Measurements from ENCODE around the gene TET2. TPM values are rescaled to one million over a fixed set of nuclear protein-coding genes. Genes with fewer than 3 reads are reported as not detected.

The TET2 gene
- polyA plus RNA-seq, 1 donor from 2014 or later: 32.8 TPM

- Mint-ChIP-seq H3K4me1 (no peaks in the 10 kb centered on the region), H3K27ac (no peak overlapping the region), H3K36me3 (no peaks in the 10 kb centered on the region), H3K9me3 (no peaks in the 10 kb centered on the region), H3K4me3 (no peak overlapping the region), H3K27me3 (peaks cover 2% of the 10 kb centered on the region)
Measured at GRCh38 chr4:105129286-105130040, 17.2 kb upstream of the TET2 start.

- no peaks in the 10 kb centered on the region for H3K9me3 Mint-ChIP-seq
- no peaks in the 10 kb centered on the region for H3K4me1 Mint-ChIP-seq
- H3K4me3 Mint-ChIP-seq: no peak overlapping the region
- H3K27ac Mint-ChIP-seq: no peak overlapping the region
- H3K27me3 Mint-ChIP-seq: peaks cover 2% of the 10 kb centered on the region
- no peaks in the 10 kb centered on the region for H3K36me3 Mint-ChIP-seq
Measured at GRCh38 chr4:105130945-105131344, 15.7 kb upstream of the TET2 start.

DNA sequence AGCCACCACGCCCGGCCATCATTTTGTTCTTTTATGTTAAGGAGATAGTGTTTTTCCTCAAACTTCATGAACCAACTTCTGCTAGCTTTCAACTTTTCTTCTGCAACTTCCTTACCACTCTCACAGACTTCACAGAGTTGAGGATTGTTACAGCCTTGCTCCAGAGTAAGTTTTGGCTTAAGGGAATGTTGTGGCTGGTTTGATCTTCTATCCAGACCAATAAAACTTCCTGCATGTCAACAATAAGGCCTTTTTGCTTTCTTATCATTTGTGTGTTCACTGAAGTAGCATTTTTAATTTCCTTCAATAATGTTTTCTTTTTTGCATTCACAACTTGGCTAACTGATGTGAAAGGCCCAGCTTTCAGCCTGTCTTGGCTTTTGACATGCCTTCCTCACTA is 12.7 kb upstream of the TET2 start:
- Mint-ChIP-seq H3K4me1 (no peaks in the 10 kb centered on the region), H3K9me3 (no peaks in the 10 kb centered on the region), H3K36me3 (no peaks in the 10 kb centered on the region), H3K4me3 (no peak overlapping the region), H3K27me3 (no peaks in the 10 kb centered on the region), H3K27ac (no peak overlapping the region)

DNA sequence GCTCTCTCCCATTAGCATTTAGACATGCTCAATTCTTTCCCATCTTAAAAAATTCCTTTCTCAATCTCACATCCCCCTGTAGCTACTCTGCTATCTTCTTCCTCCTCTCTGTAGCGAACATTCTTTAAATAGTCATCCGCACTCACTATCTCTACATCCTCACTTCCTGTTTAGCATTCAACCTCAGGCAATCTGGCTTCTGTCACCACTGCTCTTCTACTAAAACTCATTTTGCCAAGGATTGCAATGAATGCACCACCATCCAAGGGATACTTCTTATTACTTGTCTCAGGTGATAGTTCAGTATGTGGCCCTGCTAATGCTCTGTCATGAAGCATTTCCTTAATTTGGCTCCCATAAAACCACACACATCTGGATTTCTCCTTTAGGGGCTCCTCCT is 10.9 kb upstream of the TET2 start:
- Mint-ChIP-seq H3K36me3 (no peaks in the 10 kb centered on the region), H3K9me3 (no peaks in the 10 kb centered on the region), H3K4me3 (no peak overlapping the region), H3K4me1 (no peaks in the 10 kb centered on the region), H3K27me3 (no peaks in the 10 kb centered on the region), H3K27ac (no peak overlapping the region)

- Mint-ChIP-seq H3K27ac (no peak overlapping the region), H3K9me3 (no peaks in the 10 kb centered on the region), H3K4me3 (no peak overlapping the region), H3K4me1 (peaks cover 4% of the 10 kb centered on the region in 3 donors), H3K36me3 (no peaks in the 10 kb centered on the region), H3K27me3 (no peaks in the 10 kb centered on the region)
Measured at GRCh38 chr4:105137121-105137875, 9.4 kb upstream of the TET2 start.

DNA sequence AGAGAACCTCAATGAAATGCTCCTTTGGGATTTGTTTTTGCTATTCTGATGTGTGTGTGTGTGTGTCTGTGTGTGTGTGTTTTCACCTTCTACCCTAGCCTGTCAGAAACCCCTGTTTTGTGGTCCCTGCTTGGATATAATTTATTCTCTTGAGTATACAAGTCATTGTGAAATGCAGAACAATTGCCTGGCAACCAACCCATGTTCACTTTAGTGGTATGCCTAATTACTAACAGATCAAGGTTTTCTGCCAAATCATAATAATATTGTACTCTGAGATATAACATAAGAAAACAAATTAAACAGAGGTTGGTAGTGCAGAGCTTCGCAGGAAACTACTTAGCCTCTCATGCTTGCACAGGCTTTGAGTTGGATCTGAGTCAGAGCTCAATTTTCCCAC is 7.0 kb upstream of the TET2 start:
- Mint-ChIP-seq H3K4me1 (peaks cover 4 to 9% (median 7%) of the 10 kb centered on the region in 3 donors), H3K27me3 (no peaks in the 10 kb centered on the region), H3K9me3 (no peaks in the 10 kb centered on the region), H3K27ac (no peak overlapping the region), H3K36me3 (no peaks in the 10 kb centered on the region), H3K4me3 (no peak overlapping the region)

- H3K27ac Mint-ChIP-seq: no peak overlapping the region
- no peaks in the 10 kb centered on the region for H3K9me3 Mint-ChIP-seq
- peak overlapping the region in 1 of 4 donors; percentile 58 for H3K4me3 Mint-ChIP-seq
- peaks cover 12 to 15% (median 14%) of the 10 kb centered on the region in 3 donors for H3K4me1 Mint-ChIP-seq
- no peaks in the 10 kb centered on the region for H3K27me3 Mint-ChIP-seq
- H3K36me3 Mint-ChIP-seq: no peaks in the 10 kb centered on the region
Measured at GRCh38 chr4:105140684-105141490, 5.8 kb upstream of the TET2 start.

- no peaks in the 10 kb centered on the region for H3K36me3 Mint-ChIP-seq
- peaks cover 30 to 38% (median 35%) of the 10 kb centered on the region in 3 donors for H3K4me1 Mint-ChIP-seq
- H3K27me3 Mint-ChIP-seq: no peaks in the 10 kb centered on the region
- no peaks in the 10 kb centered on the region for H3K9me3 Mint-ChIP-seq
- H3K27ac Mint-ChIP-seq: peak overlapping the region; percentile 75 to 97 (median 96)
- H3K4me3 Mint-ChIP-seq: peak overlapping the region; percentile 90 to 100 (median 98)
Measured at GRCh38 chr4:105145156-105145902, 1.3 kb upstream of the TET2 start.

- no peaks in the 10 kb centered on the region for H3K9me3 Mint-ChIP-seq
- peaks cover 29 to 43% (median 38%) of the 10 kb centered on the region in 3 donors for H3K4me1 Mint-ChIP-seq
- H3K4me3 Mint-ChIP-seq: peak overlapping the region; percentile 90 to 100 (median 98)
- H3K27me3 Mint-ChIP-seq: no peaks in the 10 kb centered on the region
- no peaks in the 10 kb centered on the region for H3K36me3 Mint-ChIP-seq
- peak overlapping the region; percentile 75 to 97 (median 96) for H3K27ac Mint-ChIP-seq
Measured at GRCh38 chr4:105145903-105146275, 787 bp upstream of the TET2 start.

- no peaks in the 10 kb centered on the region for H3K27me3 Mint-ChIP-seq
- H3K4me1 Mint-ChIP-seq: peaks cover 26 to 39% (median 35%) of the 10 kb centered on the region in 3 donors
- H3K4me3 Mint-ChIP-seq: peak overlapping the region; percentile 98 to 100 (median 100)
- peak overlapping the region; percentile 97 to 99 (median 98) for H3K27ac Mint-ChIP-seq
- no peaks in the 10 kb centered on the region for H3K9me3 Mint-ChIP-seq
- no peaks in the 10 kb centered on the region for H3K36me3 Mint-ChIP-seq
Measured at GRCh38 chr4:105147016-105147552, 408 bp downstream of the TET2 start.

DNA sequence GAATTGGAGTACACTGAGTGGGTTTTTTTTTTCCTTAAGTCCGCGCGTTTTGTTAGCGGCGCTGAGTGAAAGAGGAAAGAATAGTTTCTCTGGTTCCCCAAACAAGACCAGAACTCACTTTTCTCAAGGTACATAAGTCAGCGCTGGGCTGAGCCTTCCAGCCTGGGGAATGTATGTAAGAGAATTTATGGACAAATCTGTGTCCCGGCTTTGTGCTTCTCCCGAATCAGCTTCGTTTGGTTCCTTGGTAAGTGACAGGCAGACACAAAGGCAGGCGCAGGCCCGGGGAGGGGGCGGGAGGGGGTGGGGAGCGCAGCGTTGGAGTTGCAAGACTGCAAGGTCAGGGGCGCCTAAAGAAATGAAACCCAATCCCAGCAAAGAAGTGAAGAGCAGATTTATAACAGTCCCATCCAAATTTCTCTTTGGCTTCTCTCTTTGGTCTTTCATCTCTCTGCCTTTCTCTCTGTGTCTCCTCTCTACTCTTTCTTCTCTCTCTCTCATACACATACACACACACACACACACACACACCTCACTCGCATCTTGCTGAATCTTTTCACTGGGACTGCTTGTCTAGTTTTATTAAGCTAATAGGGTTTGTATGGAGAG is 981 bp downstream of the TET2 start:
- Mint-ChIP-seq H3K27ac (peak overlapping the region; percentile 97 to 99 (median 98)), H3K9me3 (no peaks in the 10 kb centered on the region), H3K27me3 (no peaks in the 10 kb centered on the region), H3K36me3 (no peaks in the 10 kb centered on the region), H3K4me1 (peaks cover 26 to 39% (median 35%) of the 10 kb centered on the region in 3 donors), H3K4me3 (peak overlapping the region; percentile 98 to 100 (median 100))

- peak overlapping the region in 1 of 3 donors; percentile 97 for H3K27ac Mint-ChIP-seq
- H3K36me3 Mint-ChIP-seq: no peaks in the 10 kb centered on the region
- H3K4me1 Mint-ChIP-seq: peaks cover 22 to 39% (median 34%) of the 10 kb centered on the region in 3 donors
- no peaks in the 10 kb centered on the region for H3K9me3 Mint-ChIP-seq
- H3K4me3 Mint-ChIP-seq: peak overlapping the region; percentile 98 to 100 (median 100)
- H3K27me3 Mint-ChIP-seq: no peaks in the 10 kb centered on the region
Measured at GRCh38 chr4:105148356-105148755, 1.7 kb downstream of the TET2 start.

GRCh38 chr4:105148776-105149175 is 2.1 kb downstream of the TET2 start:
- Mint-ChIP-seq H3K27me3 (no peaks in the 10 kb centered on the region), H3K4me1 (peaks cover 20 to 39% (median 34%) of the 10 kb centered on the region in 3 donors), H3K9me3 (no peaks in the 10 kb centered on the region), H3K4me3 (peak overlapping the region; percentile 1 to 98 (median 56)), H3K36me3 (no peaks in the 10 kb centered on the region), H3K27ac (peak overlapping the region in 1 of 3 donors; percentile 9)

- Mint-ChIP-seq H3K9me3 (no peaks in the 10 kb centered on the region), H3K4me1 (peaks cover 29 to 46% (median 41%) of the 10 kb centered on the region in 3 donors), H3K27ac (peak overlapping the region in 2 of 3 donors; percentile 1 to 45), H3K4me3 (peak overlapping the region in 3 of 4 donors; percentile 13 to 98 (median 58)), H3K27me3 (no peaks in the 10 kb centered on the region), H3K36me3 (no peaks in the 10 kb centered on the region)
Measured at GRCh38 chr4:105149771-105150170, 3.1 kb downstream of the TET2 start.
